NAMALWA (cell line): ENCODE measurements around the gene WT1.

ENCODE experiments used
- DNase-seq: peaks from one replicate; pipeline ENCODE4 v3.0.0-alpha.2; 2015; ENCODE audit warnings: low spot score

The WT1 gene

DNA sequence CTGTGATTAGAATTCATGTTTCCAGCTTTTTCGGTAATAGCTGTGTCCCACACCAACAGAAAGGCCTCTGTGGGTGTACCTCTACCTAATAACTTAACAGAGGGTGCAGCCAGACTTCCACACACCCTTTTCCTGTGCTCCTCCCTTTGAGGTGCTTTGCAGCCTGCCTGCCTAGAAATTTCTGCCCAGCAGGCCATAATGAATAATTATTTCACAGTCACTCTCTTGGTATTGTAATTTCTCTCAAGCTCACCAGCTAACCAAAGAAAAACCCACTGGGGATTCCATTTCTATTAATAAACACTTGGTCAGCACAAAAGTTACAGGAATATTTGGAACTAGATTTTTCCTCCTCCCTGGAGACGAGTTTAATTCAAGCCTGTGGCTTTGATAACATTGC is 13.3 kb downstream of the WT1 start:
- no peak for DNase-seq

DNA sequence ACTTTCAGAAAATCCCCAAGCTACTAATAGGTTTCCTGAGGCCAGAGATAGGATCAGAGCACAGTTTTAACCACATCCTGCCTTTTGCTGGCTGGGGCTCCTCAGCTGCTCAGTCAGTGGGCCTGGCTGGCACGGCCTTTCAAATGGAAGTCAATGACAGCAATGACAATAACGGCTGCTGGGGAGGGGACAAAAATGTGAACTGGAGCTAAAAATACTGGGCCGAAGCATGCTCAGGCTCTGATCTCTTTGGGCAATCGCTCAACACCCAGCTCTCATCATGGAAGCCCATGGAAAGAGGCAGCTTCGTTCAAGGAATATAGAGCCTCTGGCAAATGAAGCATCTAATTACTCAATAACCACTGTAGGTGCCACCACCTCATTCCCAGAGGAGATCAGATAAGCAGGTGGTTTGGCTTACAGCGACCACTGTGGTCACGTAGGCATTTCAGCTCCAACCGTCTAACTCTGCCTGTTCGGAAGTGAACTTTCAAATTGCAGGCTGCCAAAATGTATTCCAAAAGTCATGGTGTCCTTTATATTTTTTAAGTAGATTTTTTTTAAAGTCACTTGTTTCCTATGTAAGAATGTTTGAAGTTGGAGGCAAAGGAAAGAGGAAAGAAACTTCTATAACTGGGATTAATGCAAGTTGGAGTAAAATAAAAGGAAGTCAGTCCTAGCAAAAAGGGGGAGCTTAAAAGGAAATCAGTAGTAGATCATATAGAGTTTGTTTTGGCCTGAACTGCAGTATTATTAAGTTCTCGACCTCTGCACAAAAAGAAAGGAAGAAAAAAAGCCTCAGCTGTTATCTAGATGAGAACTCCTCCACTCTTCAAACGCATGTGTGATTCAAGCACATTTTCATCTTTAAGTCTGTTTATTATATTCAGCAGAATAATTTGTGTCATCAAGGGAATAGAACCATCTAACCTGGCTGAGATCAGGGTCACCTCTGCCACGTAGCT is 14.1 kb downstream of the WT1 start:
- DNase-seq: peak; percentile 17

DNA sequence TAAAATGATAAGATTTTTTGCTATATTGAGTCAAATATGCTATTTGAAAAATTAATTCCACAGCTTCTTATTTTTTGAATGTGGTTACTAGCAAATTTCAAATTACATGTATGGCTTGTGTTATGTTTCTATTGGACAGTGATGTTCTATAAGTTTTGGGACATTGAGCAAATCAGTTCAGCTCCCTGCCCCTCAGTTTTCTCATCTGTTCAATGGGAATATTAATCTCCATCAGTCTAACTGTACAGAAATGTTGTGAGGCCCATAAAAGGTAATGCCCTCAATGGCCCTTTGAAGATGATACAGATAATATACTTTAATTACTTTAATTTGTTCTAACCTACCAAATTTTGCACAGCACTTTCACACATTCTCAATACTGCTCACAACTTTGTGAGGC is 15.2 kb downstream of the WT1 start:
- no peak for DNase-seq

DNA sequence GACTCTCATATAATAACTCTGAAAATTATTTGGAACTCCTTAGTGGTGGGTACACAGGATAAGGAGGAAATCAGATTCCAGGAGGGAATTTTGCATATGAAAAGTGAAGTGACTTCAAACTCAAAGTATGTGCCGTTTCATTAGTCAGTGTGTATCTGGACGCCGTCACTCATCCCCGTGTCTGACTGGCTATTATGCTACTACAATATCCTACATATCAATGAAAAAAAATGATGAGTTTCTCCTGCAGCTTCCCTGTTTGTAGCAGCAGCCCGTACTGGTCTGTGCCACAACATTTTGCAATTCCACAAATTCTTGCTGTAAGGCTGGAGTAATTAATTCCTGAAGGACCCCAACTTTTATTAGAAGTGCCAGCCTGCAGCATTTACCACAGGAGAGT is 16.5 kb downstream of the WT1 start:
- DNase-seq: no peak

DNA sequence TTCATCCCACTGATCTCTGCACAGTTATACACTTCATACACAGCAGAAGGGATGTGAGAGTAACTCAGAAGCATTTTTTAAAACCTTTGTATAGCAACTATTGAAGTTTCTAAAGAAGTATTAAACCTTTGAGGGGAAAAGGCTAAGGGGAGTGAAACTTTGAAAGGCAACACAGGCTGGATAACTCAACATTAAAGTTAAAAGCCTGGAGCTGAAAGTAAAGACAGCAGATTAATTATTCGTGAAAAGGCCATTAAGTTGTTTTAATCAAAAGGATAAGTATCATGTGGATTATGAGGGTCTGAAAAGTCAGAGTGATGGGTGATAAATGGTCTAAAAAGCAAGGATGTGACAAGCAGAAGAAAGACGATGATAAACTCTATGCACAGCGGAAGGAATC is 17.5 kb downstream of the WT1 start:
- DNase-seq: no peak

DNA sequence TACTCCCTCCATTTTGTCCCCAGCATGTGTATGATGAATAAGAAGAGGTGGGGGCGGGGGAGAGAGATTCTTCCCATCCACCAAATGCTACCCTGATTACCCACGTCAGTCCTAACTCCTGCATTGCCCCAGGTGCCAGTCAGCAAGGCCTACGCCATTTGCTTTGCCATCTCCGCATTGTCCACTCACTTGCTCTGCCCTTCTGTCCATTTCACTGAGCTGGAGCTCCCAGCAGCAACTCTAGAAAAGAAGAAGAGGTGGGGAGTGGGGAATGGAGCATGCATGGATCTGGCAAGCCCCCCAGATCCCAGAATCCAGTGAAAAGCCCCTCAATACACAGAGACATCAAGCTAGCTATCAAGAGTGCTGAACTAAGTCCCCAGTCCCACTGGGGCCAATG is 19.0 kb downstream of the WT1 start:
- DNase-seq: no peak

DNA sequence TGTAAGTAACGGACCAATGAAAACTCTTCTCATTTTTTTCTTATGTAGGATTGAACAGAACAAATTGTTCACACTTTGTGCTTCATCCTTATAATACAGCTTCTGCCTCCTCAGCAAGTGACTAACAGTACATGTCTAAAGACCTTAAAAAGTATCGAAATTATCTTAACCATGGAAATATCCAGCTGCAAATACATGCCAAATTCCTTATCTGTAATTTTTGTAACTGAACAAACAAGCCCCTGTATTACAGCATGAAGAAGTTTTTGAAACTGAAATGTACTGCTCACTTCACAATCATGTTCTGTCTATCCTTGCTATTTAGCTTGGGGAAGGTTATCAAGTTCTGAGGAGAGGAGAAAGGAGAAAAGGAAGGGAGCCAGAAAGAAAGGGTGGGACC is 20.4 kb downstream of the WT1 start:
- DNase-seq: no peak

DNA sequence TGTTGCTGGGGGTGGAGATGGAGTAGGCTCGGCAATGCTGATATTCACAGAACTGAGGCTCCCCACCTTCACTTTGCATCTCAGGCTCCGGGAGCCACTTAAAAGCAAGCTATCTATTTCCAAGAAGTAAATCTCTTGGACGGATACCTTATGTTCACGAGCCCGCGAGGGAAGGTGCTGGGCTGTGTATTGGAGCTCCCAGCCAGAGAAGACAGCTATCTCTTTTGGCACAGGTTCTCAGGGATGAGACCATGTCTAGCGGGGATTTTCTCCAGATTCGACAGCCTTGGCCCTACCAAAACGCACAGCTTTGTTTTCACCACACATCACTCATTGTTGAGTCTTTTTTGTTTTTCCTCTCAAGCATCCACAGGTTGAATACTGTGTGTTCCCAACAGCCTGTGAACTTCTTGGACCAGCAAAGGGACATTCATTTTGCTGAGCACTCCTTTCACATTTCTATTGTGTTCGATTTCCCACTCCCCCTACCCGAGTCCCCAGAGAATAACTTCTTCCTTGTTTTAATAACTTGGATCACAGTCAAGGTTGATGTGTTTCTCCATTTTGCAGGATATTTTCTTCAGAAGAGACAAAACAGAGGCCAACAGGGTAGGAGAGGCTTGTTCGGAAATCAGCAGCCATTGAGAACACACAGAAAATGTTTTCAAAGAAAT is 23.3 kb downstream of the WT1 start:
- DNase-seq: no peak

DNA sequence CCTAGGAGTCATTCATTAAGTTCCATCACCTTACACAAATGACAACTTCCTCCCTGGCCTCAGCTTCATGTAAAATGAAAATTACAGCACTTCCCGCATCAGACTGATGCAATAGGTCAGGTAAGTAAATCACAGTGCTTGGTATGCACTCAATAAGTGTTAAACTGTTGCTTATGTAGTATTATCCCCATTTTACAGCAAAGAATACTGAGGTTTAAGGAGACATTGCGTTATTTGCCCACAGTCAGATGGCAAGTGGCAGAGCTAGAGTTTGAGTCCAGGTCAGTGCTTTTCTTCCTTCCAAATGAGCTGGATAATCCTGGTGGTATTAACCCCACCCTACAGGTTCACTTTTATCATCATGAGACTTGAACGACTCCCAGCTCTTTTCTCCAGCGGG is 29.7 kb downstream of the WT1 start:
- DNase-seq: no peak

DNA sequence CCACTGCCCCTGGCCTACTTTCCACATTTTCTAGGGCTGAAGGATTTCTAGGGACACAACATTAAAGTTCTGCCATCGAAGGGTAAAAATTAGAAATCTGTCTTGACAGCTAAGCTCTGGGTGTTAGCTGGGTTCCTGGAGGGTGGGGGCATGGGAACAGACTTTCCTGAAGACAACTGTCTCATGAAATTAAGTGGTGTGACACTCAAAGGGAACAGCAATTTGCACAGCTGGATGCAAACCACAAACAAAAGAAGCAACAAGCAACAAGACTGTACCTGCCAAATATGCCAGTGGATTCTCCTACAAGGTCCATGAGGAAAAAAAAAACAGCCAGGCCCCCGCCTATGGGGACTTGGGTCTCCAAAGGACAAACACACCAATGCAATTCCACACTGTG is 32.5 kb downstream of the WT1 start:
- no peak for DNase-seq

DNA sequence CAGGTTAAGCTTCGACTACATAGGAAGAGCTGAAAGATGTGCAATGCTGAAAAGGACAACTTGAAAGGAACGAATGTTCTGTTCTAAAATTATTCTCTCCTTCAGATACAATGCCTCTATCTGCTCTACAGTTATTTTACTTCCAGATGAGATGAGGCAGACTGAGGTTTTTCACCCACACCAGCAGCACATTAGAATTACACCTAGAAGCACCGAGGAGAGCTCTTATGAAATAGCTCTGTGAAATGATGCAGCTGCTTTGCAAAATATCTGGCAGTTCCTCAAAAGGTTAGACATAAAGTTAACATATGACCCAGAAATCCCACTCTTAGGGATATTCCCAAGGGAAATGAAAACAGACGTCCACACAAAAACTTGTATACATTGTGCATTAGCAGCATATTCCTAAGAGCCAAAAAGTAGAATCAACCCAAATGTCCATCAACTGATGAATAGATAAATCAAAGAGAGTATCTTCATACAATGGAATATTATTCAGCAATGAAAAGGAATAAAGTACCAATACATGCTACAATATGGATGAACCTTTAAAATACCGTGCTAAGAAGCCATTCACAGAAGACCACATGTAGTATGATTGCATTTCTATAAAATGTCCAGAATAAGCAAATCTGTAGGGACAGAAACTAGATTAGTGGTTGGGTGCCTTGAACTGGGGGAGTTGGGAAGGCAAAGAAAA is 34.5 kb downstream of the WT1 start:
- no peak for DNase-seq

DNA sequence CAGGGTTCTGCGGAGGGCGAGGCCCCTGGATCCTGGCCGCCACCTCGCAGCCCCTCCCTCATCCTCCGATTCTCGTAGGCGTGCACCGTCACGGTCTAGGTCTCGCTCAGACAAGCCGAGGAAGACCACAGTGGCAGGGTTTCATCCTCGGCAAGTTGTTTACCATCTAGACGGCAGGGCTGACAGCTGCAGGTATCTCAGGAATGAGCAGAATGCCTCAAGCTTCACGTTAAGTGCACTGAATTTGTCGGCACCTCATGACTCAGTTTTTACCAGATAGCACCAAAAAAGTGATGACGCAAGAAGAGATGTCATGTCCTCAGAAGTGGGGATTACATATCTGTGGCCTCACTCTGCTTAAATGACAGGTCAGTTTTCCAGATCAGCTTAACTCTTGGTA is 35.1 kb downstream of the WT1 start:
- DNase-seq: no peak

DNA sequence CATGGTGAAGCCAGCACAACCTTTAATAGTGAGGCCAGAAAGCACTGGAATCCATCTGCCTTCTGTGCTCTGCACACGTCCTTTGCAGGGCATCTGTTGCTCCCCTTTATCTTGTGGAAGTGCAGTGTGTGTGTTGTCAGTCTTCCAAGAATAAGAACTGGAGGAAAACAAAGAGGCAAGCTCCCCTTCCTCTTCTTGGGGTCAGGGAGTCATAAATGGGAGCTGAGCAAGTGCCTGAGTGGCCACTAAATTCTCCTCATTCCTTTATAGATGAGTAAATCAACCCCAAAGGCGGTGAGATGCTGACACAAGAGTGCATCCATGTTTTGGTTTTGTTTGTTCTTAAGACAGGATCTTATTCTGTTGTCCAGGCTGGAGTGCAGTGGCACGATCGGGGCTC is 38.3 kb downstream of the WT1 start:
- no peak for DNase-seq

DNA sequence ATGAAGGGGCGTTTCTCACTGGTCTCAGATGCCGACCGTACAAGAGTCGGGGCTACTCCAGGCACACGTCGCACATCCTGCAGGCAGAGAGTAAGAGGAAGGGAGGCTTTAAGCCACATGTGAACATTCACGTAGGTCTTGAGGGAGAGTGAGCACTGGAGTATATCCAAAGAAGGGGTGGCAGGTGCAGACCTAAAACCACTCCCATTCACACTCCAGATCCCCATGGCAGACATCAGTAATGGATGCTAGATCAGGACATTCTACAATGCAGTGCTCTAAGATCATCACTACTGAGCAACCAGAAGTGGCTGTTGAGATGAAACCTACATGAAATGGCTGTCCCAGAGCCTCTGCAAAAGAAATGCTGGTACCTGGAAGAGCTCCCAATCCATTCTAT is 39.0 kb downstream of the WT1 start:
- DNase-seq: no peak

DNA sequence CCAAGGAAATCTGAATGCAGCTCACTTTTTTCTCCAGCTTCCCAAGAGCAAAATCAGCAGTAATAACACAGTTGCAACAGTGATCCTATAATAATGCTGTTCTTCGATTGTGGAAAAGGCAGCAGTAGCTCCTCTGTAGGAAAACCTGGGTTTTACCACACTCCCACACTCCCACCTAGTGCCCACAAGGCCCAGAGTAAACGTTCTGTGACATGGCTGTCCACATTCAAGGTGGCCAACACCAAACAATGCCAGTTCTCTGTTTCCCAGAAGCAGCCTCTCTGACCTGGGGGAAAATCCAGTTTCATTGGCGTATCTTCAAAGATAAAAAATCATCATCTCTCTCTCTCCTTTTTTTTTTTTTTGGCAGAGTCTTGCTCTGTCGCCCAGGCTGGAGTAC is 40.2 kb downstream of the WT1 start:
- DNase-seq: no peak

DNA sequence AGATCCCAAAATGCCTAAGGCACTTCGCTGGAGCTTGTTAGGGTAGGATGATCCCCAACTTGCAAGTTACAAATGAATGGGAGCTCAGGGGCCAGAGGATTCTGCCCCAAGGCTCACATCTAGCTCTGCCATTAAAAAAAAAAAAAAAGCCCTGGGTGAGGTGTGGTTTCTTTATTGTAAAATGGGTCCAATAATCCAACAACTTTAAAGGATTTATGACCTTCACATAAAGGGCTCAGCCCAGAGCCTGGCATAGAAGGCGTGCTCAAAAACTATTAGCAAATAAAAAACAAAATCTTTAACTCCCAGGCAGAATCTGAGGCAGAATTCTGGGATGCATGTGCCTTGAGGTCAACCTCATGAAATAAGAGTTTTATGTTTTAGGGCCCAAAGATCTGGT is 42.5 kb downstream of the WT1 start:
- no peak for DNase-seq

DNA sequence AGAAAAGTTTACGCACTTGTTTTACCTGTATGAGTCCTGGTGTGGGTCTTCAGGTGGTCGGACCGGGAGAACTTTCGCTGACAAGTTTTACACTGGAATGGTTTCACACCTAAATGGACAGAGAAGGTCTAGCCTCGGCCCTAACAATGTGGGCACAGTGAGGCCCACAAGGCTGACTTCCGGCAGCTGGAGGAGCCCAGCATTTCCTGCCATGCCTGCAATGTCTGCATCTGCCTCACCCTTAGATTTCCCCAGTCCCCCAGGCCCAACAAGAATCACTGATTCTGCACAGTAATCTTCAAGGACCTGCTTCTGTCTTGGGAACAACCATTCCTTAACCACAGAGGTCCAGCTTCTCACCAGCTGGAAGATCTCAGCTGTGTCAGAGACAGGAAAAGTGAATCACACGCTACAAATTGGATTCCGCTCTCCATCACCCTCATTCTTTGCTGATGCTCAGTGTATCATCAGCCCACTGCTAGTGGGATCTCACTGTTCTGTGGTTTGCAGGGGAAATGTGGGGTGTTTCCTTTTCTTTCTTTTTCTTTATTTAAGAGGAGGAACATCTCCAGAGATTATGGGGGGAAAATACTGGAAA is 43.3 kb downstream of the WT1 start:
- DNase-seq: no peak

DNA sequence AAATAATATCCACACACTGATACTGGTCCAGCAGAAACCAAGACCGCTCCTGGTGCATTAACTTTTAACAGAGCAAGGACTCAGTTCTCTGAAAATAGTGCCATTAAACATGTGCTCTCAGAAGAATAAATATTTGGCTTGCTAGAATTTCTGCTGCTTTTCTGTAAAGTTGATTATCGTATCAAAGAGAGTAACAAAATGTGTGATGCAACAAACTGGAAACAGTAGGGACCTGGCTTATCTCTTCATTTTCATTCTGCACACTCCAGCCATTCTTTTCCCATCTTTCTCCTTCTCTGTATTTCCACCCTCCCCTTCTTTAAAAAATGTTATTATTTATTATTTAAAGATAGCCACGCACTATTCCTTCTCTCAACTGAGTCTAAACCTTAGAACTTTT is 43.9 kb downstream of the WT1 start:
- DNase-seq: no peak

DNA sequence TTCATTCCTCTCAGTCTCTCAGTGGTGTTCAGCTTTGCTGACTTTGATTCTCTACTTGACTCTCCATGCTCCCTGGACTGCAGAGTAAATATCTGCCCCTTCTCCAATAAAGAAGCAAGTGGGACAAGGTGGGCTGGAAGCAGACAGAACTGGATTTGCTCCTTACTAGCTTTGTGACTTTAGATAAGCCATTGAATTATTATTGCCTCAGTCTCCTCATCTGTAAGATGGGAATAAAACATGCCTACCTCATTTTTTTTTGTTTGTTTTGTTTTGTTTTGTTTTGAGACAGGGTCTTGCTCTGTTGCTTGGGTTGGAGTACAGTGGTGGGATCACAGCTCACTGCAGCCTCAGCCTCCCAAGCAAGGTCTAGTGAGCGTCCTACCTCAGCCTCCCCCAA is 44.6 kb downstream of the WT1 start:
- DNase-seq: no peak

DNA sequence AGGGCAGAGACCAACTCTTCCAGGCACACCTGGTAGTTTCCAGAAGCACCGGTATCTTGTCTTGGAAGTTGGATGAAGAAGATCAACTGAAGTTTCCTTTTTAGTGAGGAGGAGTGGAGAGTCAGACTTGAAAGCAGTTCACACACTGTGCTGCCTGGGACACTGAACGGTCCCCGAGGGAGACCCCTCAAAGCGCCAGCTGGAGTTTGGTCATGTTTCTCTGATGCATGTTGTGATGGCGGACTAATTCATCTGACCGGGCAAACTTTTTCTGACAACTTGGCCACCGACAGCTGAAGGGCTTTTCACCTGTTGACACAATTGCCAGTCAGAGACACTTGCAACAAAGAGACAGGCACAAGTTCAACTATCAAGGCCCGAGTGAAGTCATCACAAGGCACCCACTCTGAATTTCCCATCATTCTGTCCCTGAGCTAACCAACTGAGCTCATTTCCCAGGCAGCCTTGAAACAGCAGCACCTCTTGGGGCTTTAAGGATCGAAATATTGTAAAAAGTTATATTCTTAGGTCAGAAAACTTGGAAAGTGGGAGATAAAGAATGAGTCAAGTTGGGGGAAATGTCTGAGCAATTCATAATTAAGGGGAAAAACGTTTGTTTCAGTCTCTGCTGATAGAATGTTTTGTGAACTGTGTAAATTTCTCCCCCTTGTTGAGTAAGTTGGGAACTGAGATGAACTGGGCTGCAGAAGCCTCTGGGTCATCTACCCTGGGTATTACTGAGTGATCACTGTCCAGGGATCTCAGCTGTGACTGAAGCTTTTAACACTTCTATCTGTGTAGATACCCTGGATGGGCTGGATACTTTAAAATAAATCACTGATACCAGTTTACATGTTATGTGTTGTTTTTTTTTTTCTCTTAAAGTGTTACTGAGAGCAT is 46.2 kb downstream of the WT1 start:
- no peak for DNase-seq

DNA sequence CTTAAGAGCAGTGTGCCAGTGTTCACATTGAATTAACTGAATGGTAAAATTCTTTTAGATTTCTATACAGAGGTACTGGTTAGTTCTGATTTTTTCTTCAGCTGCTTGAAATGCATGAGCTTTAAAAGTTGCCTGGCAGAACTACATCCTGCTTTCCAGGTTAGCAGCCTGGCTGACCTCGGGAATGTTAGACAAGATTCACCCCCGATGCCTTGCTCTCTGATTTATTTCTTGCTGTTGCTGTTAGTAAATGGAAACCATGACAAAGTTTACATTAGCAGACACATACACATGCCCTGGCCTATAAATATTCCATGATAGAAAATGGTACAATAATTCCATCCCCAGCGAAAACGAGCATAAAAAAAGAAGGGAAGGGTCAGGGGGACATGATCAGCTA is 47.0 kb downstream of the WT1 start:
- no peak for DNase-seq

DNA sequence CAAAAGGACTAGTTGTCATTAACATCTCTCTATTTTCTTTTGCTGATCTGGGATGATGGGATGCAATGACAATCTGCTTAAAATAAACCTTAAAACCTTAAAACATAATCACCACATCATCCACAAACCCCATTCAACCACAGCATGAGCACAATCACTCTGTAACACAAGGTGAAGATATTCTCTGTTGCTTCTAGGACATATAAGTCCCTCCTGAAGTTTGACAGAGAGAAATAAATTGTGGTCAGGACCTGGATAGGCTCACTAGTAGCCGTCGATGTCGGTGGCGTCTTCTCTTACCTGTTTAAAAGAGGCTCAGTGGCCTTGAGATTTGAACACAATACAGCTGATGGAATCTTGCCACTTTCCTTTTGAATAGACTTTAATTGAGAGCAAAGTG is 47.9 kb downstream of the WT1 start:
- no peak for DNase-seq
